Panc1 (cell line): ENCODE results near the gene B4GALNT2.

Experiments
- CTCF ChIP-seq: fragments of 450-650 bp; IDR thresholded peaks from 2 replicates; pipeline ENCODE4 v1.5.1; 2017; ENCODE audit warnings: mild to moderate bottlenecking
- POLR2AphosphoS5 ChIP-seq: IDR thresholded peaks from 2 replicates; pipeline ENCODE4 v1.6.1; 2012; ENCODE audit warnings: mild to moderate bottlenecking, low read depth, low read length, moderate library complexity
- SIN3A ChIP-seq: IDR thresholded peaks from 2 replicates; pipeline ENCODE4 v1.6.1; 2012; ENCODE audit warnings: low read depth, mild to moderate bottlenecking, low read length, moderate library complexity, borderline replicate concordance; ENCODE audit not compliant: insufficient read depth
- TF ChIP-seq, protein P1 (sequence below), 2 experiments: IDR thresholded peaks; 2 replicates each; pipeline ENCODE4 v1.6.1; 2011 to 2012; ENCODE audit warnings: low read depth in 2 of 2, control low read depth in 1 of 2, low read length in 1 of 2, mild to moderate bottlenecking in 1 of 2, moderate library complexity in 1 of 2; ENCODE audit not compliant: insufficient read depth in 1 of 2

- TF ChIP-seq CTCF (no peak), POLR2AphosphoS5 (no peak), SIN3A (no peak)
- TF ChIP-seq, protein P1, sequence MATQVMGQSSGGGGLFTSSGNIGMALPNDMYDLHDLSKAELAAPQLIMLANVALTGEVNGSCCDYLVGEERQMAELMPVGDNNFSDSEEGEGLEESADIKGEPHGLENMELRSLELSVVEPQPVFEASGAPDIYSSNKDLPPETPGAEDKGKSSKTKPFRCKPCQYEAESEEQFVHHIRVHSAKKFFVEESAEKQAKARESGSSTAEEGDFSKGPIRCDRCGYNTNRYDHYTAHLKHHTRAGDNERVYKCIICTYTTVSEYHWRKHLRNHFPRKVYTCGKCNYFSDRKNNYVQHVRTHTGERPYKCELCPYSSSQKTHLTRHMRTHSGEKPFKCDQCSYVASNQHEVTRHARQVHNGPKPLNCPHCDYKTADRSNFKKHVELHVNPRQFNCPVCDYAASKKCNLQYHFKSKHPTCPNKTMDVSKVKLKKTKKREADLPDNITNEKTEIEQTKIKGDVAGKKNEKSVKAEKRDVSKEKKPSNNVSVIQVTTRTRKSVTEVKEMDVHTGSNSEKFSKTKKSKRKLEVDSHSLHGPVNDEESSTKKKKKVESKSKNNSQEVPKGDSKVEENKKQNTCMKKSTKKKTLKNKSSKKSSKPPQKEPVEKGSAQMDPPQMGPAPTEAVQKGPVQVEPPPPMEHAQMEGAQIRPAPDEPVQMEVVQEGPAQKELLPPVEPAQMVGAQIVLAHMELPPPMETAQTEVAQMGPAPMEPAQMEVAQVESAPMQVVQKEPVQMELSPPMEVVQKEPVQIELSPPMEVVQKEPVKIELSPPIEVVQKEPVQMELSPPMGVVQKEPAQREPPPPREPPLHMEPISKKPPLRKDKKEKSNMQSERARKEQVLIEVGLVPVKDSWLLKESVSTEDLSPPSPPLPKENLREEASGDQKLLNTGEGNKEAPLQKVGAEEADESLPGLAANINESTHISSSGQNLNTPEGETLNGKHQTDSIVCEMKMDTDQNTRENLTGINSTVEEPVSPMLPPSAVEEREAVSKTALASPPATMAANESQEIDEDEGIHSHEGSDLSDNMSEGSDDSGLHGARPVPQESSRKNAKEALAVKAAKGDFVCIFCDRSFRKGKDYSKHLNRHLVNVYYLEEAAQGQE (IDR thresholded peaks at IDR 0.05; ENCODE audit: insufficient read depth in 1 of 2, low read depth in 2 of 2, low read length in 1 of 2), result no peak
These were observed 64.0 kb downstream of the B4GALNT2 start for GRCh38 chr17:49196520-49196919.
